ENCODE data around the gene SGMS1. TPM values are rescaled to one million over a fixed set of nuclear protein-coding genes. Genes with fewer than 3 reads are reported as not detected.

The SGMS1 gene
- polyA plus RNA-seq, 1 donor (not counting 4 experiments of a cell fraction or from before 2014, with no cell fraction given): 18.3 TPM

- Histone ChIP-seq H3K4me3 (ENCODE audit: control insufficient read depth in 2 of 3, extremely low read depth in 1 of 3, insufficient read depth in 2 of 3, low read depth in 1 of 3, low read length in 3 of 3) (no peak overlapping the region), H3K9ac (ENCODE audit: control insufficient read depth, extremely low read depth, insufficient read depth, low read length) (no peak overlapping the region), H3K27me3 (ENCODE audit: control insufficient read depth, extremely low read depth, insufficient read depth, low read length) (no peaks in the 10 kb centered on the region), H3K79me2 (ENCODE audit: control insufficient read depth, insufficient read depth, low read length) (peaks cover 12% of the 10 kb centered on the region), H3K9me1 (ENCODE audit: control insufficient read depth, extremely low read depth, insufficient read depth, low read length) (no peaks in the 10 kb centered on the region), H2AFZ (ENCODE audit: control insufficient read depth, low read length) (no peak overlapping the region), H3K4me2 (ENCODE audit: control insufficient read depth, extremely low read depth, insufficient read depth, low read depth, low read length) (no peak overlapping the region), H3K9me3 (ENCODE audit: control insufficient read depth, low read depth, low read length) (no peaks in the 10 kb centered on the region), H3K36me3 (ENCODE audit: control insufficient read depth in 2 of 2, extremely low read depth in 1 of 2, insufficient read depth in 2 of 2, low read length in 2 of 2) (no peaks in the 10 kb centered on the region), H3K27ac (ENCODE audit: control insufficient read depth, insufficient read depth, low read length) (no peak overlapping the region), H4K20me1 (ENCODE audit: control insufficient read depth, extremely low read depth, insufficient read depth, low read length) (no peaks in the 10 kb centered on the region), H3K4me1 (ENCODE audit: control insufficient read depth, extremely low read depth, insufficient read depth, low read length) (no peaks in the 10 kb centered on the region)
- no peak for DNase-seq (ENCODE audit: low read depth, low spot score)
- FAIRE-seq: no peak
- TF ChIP-seq CTCF (optimal IDR thresholded peaks at IDR 0.05 in 1 of 3, IDR thresholded peaks at IDR 0.05 in 1 of 3, conservative IDR thresholded peaks at IDR 0.05 in 1 of 3; ENCODE audit: extremely low read depth in 1 of 3, insufficient read depth in 2 of 3, low read length in 3 of 3) (no peak), EZH2 (IDR thresholded peaks at IDR 0.05; ENCODE audit: low read length) (no peak)
- dilution Hi-C loops (cut with MboI; ENCODE audit: extremely low pct_ligation_motif_present, low sequenced_read_pairs): no loop called here
Observed at GRCh38 chr10:50381642-50382041, 242.1 kb downstream of the SGMS1 start.

DNA sequence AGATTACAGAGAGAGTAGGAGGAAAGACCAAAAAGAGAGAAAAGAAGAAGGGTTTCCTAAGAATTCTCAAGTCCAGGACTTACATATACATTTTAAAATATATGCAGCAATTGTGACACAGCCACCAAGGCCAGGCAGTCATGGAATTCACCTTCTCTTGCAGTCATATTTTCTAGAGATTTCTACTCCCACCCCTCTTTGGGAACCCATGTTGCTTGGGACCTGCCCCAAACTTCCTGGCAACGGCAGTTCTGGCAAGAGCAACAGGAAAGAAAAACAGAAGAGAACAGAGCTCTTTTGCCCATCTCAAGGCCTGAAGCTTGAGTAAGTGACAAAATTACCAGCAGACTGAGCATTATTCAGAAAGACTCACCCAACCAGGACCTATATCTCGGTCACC lies 244.1 kb downstream of the SGMS1 start:
- no peaks in the 10 kb centered on the region for H3K9me3 ChIP-seq (ENCODE audit: control insufficient read depth, low read depth, low read length)
- DNase-seq (ENCODE audit: low read depth, low spot score) (no peak), FAIRE-seq (no peak)
- no peak overlapping the region for H2AFZ ChIP-seq (ENCODE audit: control insufficient read depth, low read length)
- H3K4me1 ChIP-seq (ENCODE audit: control insufficient read depth, extremely low read depth, insufficient read depth, low read length): peaks cover 11% of the 10 kb centered on the region
- no peaks in the 10 kb centered on the region for H3K9me1 ChIP-seq (ENCODE audit: control insufficient read depth, extremely low read depth, insufficient read depth, low read length)
- dilution Hi-C loops (cut with MboI; ENCODE audit: extremely low pct_ligation_motif_present, low sequenced_read_pairs): no loop called here
- no peaks in the 10 kb centered on the region for H3K36me3 ChIP-seq (ENCODE audit: control insufficient read depth in 2 of 2, extremely low read depth in 1 of 2, insufficient read depth in 2 of 2, low read length in 2 of 2)
- no peak overlapping the region for H3K4me3 ChIP-seq (ENCODE audit: control insufficient read depth in 2 of 3, extremely low read depth in 1 of 3, insufficient read depth in 2 of 3, low read depth in 1 of 3, low read length in 3 of 3)
- no peak overlapping the region for H3K27ac ChIP-seq (ENCODE audit: control insufficient read depth, insufficient read depth, low read length)
- H3K9ac ChIP-seq (ENCODE audit: control insufficient read depth, extremely low read depth, insufficient read depth, low read length): no peak overlapping the region
- no peak overlapping the region for H3K4me2 ChIP-seq (ENCODE audit: control insufficient read depth, extremely low read depth, insufficient read depth, low read depth, low read length)
- no peaks in the 10 kb centered on the region for H4K20me1 ChIP-seq (ENCODE audit: control insufficient read depth, extremely low read depth, insufficient read depth, low read length)
- TF ChIP-seq EZH2 (IDR thresholded peaks at IDR 0.05; ENCODE audit: low read length): no peak
- no peak for TF ChIP-seq CTCF (optimal IDR thresholded peaks at IDR 0.05 in 1 of 3, IDR thresholded peaks at IDR 0.05 in 1 of 3, conservative IDR thresholded peaks at IDR 0.05 in 1 of 3; ENCODE audit: extremely low read depth in 1 of 3, insufficient read depth in 2 of 3, low read length in 3 of 3)
- H3K27me3 ChIP-seq (ENCODE audit: control insufficient read depth, extremely low read depth, insufficient read depth, low read length): no peaks in the 10 kb centered on the region
- H3K79me2 ChIP-seq (ENCODE audit: control insufficient read depth, insufficient read depth, low read length): peaks cover 11% of the 10 kb centered on the region
